Measurements from ENCODE around the gene COL11A1.
"Not testable (repeated sequence)": the region's sequence is repeated elsewhere in the genome, so short reads cannot be mapped to it uniquely, and the experiment has no call there.

The COL11A1 gene

DNA sequence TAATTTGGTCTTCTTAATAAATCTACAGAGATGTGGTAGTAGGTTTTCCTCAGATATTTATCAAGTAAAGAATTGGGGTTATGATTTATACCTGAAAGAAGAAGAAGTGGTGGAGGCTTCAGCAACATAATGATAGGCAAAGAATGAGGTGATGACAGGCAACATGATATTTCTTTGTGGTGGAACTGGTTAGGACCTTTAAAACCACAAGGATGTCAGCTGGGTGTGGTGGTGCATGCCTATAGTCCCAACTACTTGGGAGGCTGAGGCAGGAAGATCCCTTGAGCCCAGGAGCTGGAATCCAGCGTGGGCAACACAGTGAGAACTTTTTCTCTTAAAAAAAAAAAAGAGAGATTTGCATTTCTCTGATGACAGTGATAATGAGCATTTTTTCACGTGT, 34.1 kb upstream of the COL11A1 start:
- H3K4me1 ChIP-seq, result no peaks in the 10 kb centered on the region

DNA sequence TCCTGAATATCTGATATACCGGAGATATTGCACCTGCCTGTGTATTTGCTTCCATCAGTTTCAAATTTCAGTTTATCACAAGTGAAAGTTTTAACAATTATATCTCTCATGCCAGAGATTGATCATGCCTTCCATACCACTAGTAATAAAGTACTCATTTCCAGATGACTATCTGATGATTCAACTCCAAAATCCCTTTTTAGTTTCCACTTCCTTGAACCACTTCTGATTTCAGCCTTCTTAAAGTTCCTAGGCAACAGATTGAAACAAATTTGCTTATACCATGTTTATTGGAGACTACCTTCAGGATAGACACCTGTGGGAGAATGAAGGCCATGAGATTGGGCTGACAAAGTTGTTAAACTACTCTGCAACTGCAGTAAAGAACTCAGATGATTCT, 21.5 kb upstream of the COL11A1 start:
- TF ChIP-seq, protein P1, sequence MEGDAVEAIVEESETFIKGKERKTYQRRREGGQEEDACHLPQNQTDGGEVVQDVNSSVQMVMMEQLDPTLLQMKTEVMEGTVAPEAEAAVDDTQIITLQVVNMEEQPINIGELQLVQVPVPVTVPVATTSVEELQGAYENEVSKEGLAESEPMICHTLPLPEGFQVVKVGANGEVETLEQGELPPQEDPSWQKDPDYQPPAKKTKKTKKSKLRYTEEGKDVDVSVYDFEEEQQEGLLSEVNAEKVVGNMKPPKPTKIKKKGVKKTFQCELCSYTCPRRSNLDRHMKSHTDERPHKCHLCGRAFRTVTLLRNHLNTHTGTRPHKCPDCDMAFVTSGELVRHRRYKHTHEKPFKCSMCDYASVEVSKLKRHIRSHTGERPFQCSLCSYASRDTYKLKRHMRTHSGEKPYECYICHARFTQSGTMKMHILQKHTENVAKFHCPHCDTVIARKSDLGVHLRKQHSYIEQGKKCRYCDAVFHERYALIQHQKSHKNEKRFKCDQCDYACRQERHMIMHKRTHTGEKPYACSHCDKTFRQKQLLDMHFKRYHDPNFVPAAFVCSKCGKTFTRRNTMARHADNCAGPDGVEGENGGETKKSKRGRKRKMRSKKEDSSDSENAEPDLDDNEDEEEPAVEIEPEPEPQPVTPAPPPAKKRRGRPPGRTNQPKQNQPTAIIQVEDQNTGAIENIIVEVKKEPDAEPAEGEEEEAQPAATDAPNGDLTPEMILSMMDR (IDR thresholded peaks at IDR 0.05), result no peak
- intact Hi-C loops (cut with DNase I; ENCODE audit: low total_unique reads), result no loop called here
- H3K27me3 ChIP-seq, result no peaks in the 10 kb centered on the region
- H3K9me3 ChIP-seq, result no peaks in the 10 kb centered on the region
- no peak overlapping the region for H3K27ac ChIP-seq
- no peak overlapping the region for H3K4me3 ChIP-seq
- no peaks in the 10 kb centered on the region for H3K36me3 ChIP-seq
- DNase-seq, result no peak
- no peaks in the 10 kb centered on the region for H3K4me1 ChIP-seq

More for the DNA sequence above, 34.1 kb upstream of the COL11A1 start:
- TF ChIP-seq, protein P1 (IDR thresholded peaks at IDR 0.05), result no peak
- Histone ChIP-seq H3K27me3 (no peaks in the 10 kb centered on the region), H3K36me3 (no peaks in the 10 kb centered on the region), H3K9me3 (no peaks in the 10 kb centered on the region), H3K27ac (no peak overlapping the region), H3K4me3 (no peak overlapping the region)
- intact Hi-C loops (cut with DNase I; ENCODE audit: low total_unique reads), result no loop called here
- DNase-seq, result no peak

DNA sequence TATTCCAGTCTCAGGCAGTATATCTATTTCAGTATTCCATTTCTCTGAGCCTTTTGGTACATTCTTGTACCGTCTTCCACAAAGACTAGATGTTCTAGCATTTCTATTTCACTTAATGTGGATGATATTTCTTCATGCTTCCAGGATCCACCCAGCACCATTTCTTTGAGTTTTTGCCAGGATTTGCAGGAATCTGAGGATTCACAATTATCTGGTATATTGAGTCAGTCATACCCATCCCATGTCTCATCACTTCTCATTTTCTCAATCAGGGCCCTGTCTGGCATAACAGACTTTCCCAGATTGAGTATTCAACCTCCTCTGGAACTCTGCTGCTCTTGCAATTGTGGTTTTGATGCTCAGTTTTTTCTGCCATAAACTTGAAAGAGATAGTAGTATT, 20.9 kb upstream of the COL11A1 start:
- Histone ChIP-seq H3K9me3 (no peaks in the 10 kb centered on the region), H3K4me3 (no peak overlapping the region), H3K4me1 (no peaks in the 10 kb centered on the region), H3K27ac (no peak overlapping the region), H3K27me3 (no peaks in the 10 kb centered on the region), H3K36me3 (no peaks in the 10 kb centered on the region)
- TF ChIP-seq, protein P1 (IDR thresholded peaks at IDR 0.05), result no peak
- intact Hi-C loops (cut with DNase I; ENCODE audit: low total_unique reads), result no loop called here
- no peak for DNase-seq

DNA sequence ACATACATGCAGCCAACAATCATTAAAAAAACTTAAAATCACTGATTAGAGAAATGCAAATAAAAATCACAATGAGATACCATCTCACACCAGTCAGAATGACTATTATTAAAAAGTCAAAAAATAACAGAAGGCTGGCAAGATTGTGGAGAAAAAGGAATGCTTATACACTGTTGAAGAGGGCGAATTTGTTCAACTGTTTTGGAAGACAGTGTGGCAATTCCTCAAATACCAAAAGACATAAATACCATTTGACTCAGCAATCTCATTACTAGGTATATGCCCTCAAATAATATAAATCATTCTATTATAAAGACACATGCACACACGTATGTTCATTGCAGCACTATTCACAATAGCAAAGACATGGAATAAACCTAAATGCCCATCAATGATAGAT, 19.9 kb upstream of the COL11A1 start:
- H3K36me3 ChIP-seq; H3K27ac ChIP-seq; H3K4me1 ChIP-seq; H3K4me3 ChIP-seq; intact Hi-C loops (cut with DNase I; ENCODE audit: low total_unique reads); H3K27me3 ChIP-seq; H3K9me3 ChIP-seq; DNase-seq: not testable (repeated sequence)

DNA sequence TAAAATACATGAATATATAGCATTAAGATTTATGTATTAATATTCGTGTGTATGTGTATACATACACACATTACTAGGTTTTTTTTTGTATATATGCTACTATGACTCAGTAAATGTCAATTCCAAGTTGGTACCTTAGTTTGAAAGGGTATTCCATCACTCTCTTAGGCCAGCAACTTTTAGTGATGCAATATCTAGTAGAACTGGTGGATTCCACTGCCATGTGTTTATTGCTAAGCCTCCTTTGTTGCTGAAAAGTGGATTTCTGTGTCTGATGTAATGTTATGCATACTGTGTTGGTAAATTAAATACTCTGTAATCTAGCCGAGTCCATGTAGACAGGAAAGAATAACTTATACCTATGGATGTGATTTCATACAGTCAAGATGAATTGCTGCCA, 16.9 kb upstream of the COL11A1 start:
- Histone ChIP-seq H3K9me3 (no peaks in the 10 kb centered on the region), H3K27ac (no peak overlapping the region), H3K4me3 (no peak overlapping the region), H3K36me3 (no peaks in the 10 kb centered on the region), H3K4me1 (no peaks in the 10 kb centered on the region), H3K27me3 (no peaks in the 10 kb centered on the region)
- TF ChIP-seq, protein P1 (IDR thresholded peaks at IDR 0.05), result no peak
- intact Hi-C loops (cut with DNase I; ENCODE audit: low total_unique reads), result no loop called here
- no peak for DNase-seq

DNA sequence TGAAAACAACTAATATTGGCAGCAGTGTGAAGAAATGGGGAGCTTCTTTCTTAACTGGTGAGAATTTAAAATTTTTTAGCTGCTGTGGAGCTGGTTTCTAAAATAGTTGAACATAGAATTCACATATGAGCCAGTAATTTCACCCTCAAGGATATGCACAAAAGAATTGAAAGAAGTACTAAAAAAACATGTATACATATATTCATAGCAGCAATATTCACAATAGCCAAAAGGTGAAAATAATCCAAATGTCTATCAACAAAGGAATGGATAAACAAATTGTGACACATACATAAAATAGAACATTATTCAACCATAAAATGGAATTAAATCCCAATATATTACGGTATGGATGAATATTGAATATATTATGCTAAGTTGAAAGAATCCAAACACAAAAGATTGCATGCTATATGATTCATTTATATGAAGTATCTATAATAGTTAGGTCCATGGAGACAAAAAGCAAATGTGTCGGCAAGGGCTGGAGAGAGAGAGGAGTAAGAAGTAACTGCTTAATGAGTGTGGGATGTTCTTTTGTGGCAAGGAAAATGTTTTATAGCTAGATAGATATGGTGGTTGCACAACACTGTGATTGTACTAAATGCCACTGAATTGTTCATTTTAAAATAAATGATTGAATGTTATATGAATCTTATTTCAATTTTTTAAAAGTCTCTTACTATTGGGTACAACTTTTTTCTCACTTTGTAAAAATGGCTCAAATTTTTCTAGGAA, 14.8 kb upstream of the COL11A1 start:
- H3K36me3 ChIP-seq, result no peaks in the 10 kb centered on the region

More for the DNA sequence above, 14.8 kb upstream of the COL11A1 start:
- H3K27ac ChIP-seq, result no peak overlapping the region
- no peaks in the 10 kb centered on the region for H3K4me1 ChIP-seq
- DNase-seq, result no peak
- H3K27me3 ChIP-seq, result no peaks in the 10 kb centered on the region
- no peaks in the 10 kb centered on the region for H3K9me3 ChIP-seq
- intact Hi-C loops (cut with DNase I; ENCODE audit: low total_unique reads), result no loop called here
- H3K4me3 ChIP-seq, result no peak overlapping the region
- TF ChIP-seq, protein P1 (IDR thresholded peaks at IDR 0.05), result no peak

All from tibial artery (tissue), 4 donors.